H9 (cell line): ENCODE data around the gene CEP63. TPM values are rescaled to one million over a fixed set of nuclear protein-coding genes. Genes with fewer than 3 reads are reported as not detected.

Experiments
- DNase-seq: peaks from one replicate; pipeline ENCODE4 v3.0.0-alpha.2; 2017
- H2AFZ ChIP-seq: one replicate; pipeline ENCODE4 v1.6.1; 2013; ENCODE audit warnings: mild to moderate bottlenecking, low read length, control low read depth, moderate library complexity
- H2AK5ac ChIP-seq: 2 replicates; pipeline ENCODE4 v1.6.1; 2013; ENCODE audit warnings: low read length, control low read depth, mixed read lengths; ENCODE audit not compliant: insufficient read length
- H2BK120ac ChIP-seq: one replicate; pipeline ENCODE4 v1.6.1; 2013; ENCODE audit warnings: low read depth, mild to moderate bottlenecking, low read length, control low read depth, inconsistent platforms; ENCODE audit not compliant: poor library complexity, severe bottlenecking
- H2BK12ac ChIP-seq: 2 replicates; pipeline ENCODE4 v1.6.1; 2013; ENCODE audit warnings: low read length, control low read depth, mixed read lengths, low read depth; ENCODE audit not compliant: insufficient read length
- H2BK15ac ChIP-seq: 2 replicates; pipeline ENCODE4 v1.6.1; 2013; ENCODE audit warnings: low read depth, low read length, control low read depth
- H2BK20ac ChIP-seq: one replicate; pipeline ENCODE4 v1.6.1; 2013; ENCODE audit warnings: low read depth, mild to moderate bottlenecking, low read length, control low read depth, inconsistent platforms; ENCODE audit not compliant: poor library complexity, severe bottlenecking
- H2BK5ac ChIP-seq: 2 replicates; pipeline ENCODE4 v1.6.1; 2013; ENCODE audit warnings: low read length, control low read depth, mixed read lengths; ENCODE audit not compliant: insufficient read length
- H3K14ac ChIP-seq: 2 replicates; pipeline ENCODE4 v1.6.1; 2013; ENCODE audit warnings: low read length, control low read depth; ENCODE audit not compliant: insufficient read depth
- H3K18ac ChIP-seq: 2 replicates; pipeline ENCODE4 v1.6.1; 2013; ENCODE audit warnings: low read depth, mild to moderate bottlenecking, mixed read lengths, low read length, control low read depth; ENCODE audit not compliant: insufficient read length
- H3K23ac ChIP-seq: 2 replicates; pipeline ENCODE4 v1.6.1; 2013; ENCODE audit warnings: low read length, control low read depth, mixed read lengths, low read depth; ENCODE audit not compliant: insufficient read length
- H3K23me2 ChIP-seq: 2 replicates; pipeline ENCODE4 v1.6.1; 2013; ENCODE audit warnings: low read depth, mild to moderate bottlenecking, mixed read lengths, low read length, control low read depth; ENCODE audit not compliant: insufficient read length, poor library complexity, severe bottlenecking
- H3K27ac ChIP-seq: 2 replicates; pipeline ENCODE4 v1.5.1; 2013; ENCODE audit warnings: low read length, control low read depth, mixed read lengths, low read depth; ENCODE audit not compliant: insufficient read length
- H3K27me3 ChIP-seq: 2 replicates; pipeline ENCODE4 v1.6.1; 2013; ENCODE audit warnings: low read length, control low read depth, inconsistent platforms; ENCODE audit not compliant: insufficient read depth
- H3K4ac ChIP-seq: 2 replicates; pipeline ENCODE4 v1.6.1; 2013; ENCODE audit warnings: low read depth, mild to moderate bottlenecking, control low read depth, inconsistent platforms, low read length, moderate library complexity
- H3K4me1 ChIP-seq: 2 replicates; pipeline ENCODE4 v1.6.1; 2013; ENCODE audit warnings: low read length, control low read depth, inconsistent platforms; ENCODE audit not compliant: insufficient read depth
- H3K4me2 ChIP-seq: 2 replicates; pipeline ENCODE4 v1.6.1; 2013; ENCODE audit warnings: low read length, control low read depth, mixed read lengths; ENCODE audit not compliant: insufficient read length, insufficient read depth
- H3K56ac ChIP-seq: 2 replicates; pipeline ENCODE4 v1.6.1; 2013; ENCODE audit warnings: low read depth, mild to moderate bottlenecking, mixed read lengths, low read length, control low read depth; ENCODE audit not compliant: insufficient read length
- H3K79me1 ChIP-seq: 2 replicates; pipeline ENCODE4 v1.6.1; 2013; ENCODE audit warnings: low read depth, mild to moderate bottlenecking, moderate library complexity, low read length, control low read depth, inconsistent platforms; ENCODE audit not compliant: insufficient read depth, poor library complexity, severe bottlenecking
- H3K79me2 ChIP-seq: 2 replicates; pipeline ENCODE4 v1.6.1; 2013; ENCODE audit warnings: low read length, control low read depth, inconsistent platforms; ENCODE audit not compliant: insufficient read depth
- H3K9ac ChIP-seq: 2 replicates; pipeline ENCODE4 v1.6.1; 2013; ENCODE audit warnings: low read length, control low read depth, mixed read lengths; ENCODE audit not compliant: insufficient read length; ENCODE audit errors: extremely low read depth
- H3K9me3 ChIP-seq: one replicate; pipeline ENCODE4 v1.6.1; 2013; ENCODE audit warnings: low read depth, low read length, inconsistent platforms; ENCODE audit not compliant: control insufficient read depth
- H3T11ph ChIP-seq: one replicate; pipeline ENCODE4 v1.6.1; 2013; ENCODE audit warnings: mild to moderate bottlenecking, low read length, control low read depth, inconsistent platforms
- H4K20me1 ChIP-seq: one replicate; pipeline ENCODE4 v1.6.1; 2013; ENCODE audit not compliant: control insufficient read depth, insufficient read length, insufficient read depth
- H4K5ac ChIP-seq: 2 replicates; pipeline ENCODE4 v1.6.1; 2013; ENCODE audit warnings: low read depth, mild to moderate bottlenecking, mixed read lengths, low read length, control low read depth; ENCODE audit not compliant: insufficient read length
- H4K8ac ChIP-seq: replicated peaks from 2 replicates; pipeline ENCODE4 v1.6.1; 2013; ENCODE audit warnings: low read length, control low read depth, mixed read lengths, low read depth; ENCODE audit not compliant: insufficient read length
- H4K91ac ChIP-seq: 2 replicates; pipeline ENCODE4 v1.6.1; 2013; ENCODE audit warnings: low read depth, mild to moderate bottlenecking, moderate library complexity, mixed read lengths, low read length, control low read depth; ENCODE audit not compliant: insufficient read length
- H3K27ac Mint-ChIP-seq, 3 experiments: 2 replicates in 2 of 3; 3 replicates in 1 of 3; pipeline ENCODE4 v1.8.0; 2020 to 2021; ENCODE audit warnings: mixed read lengths in 3 of 3, mild to moderate bottlenecking in 1 of 3, moderate library complexity in 1 of 3
- H3K27me3 Mint-ChIP-seq: 2 replicates; pipeline ENCODE4 v1.8.0; 2021; ENCODE audit warnings: low read depth, mild to moderate bottlenecking, moderate library complexity, mixed read lengths
- H3K36me3 Mint-ChIP-seq, 3 experiments: 2 replicates in 2 of 3; 3 replicates in 1 of 3; pipeline ENCODE4 v1.8.0; 2020 to 2021; ENCODE audit warnings: low read depth in 3 of 3, mixed read lengths in 3 of 3; ENCODE audit not compliant: insufficient read depth in 1 of 3
- H3K4me1 Mint-ChIP-seq, 2 experiments: 2 replicates each; pipeline ENCODE4 v1.8.0; 2020; ENCODE audit warnings: mixed read lengths in 2 of 2
- H3K4me3 Mint-ChIP-seq, 2 experiments: 2 replicates in 1 of 2; 3 replicates in 1 of 2; pipeline ENCODE4 v1.8.0; 2020 to 2021; ENCODE audit warnings: mild to moderate bottlenecking in 2 of 2, mixed read lengths in 2 of 2, moderate library complexity in 1 of 2
- H3K9me3 Mint-ChIP-seq, 2 experiments: 2 replicates in 1 of 2; 3 replicates in 1 of 2; pipeline ENCODE4 v1.8.0; 2020; ENCODE audit warnings: mild to moderate bottlenecking in 2 of 2, mixed read lengths in 2 of 2, moderate library complexity in 1 of 2
- total RNA-seq: library from RNA; stranded (reverse); gene quantifications from 2 replicates; pipeline ENCODE4 v1.2.1, GENCODE V29; 2021
- TF ChIP-seq, protein P1 (sequence below): fragments of 200-600 bp; sonication (generic); conservative IDR thresholded peaks from 3 replicates; pipeline ENCODE4 v1.8.0; 2021; ENCODE audit warnings: antibody characterized with exemption, mild to moderate bottlenecking

The CEP63 gene
- total RNA-seq, 1 experiment from 2014 or later: 16.2 TPM

DNA sequence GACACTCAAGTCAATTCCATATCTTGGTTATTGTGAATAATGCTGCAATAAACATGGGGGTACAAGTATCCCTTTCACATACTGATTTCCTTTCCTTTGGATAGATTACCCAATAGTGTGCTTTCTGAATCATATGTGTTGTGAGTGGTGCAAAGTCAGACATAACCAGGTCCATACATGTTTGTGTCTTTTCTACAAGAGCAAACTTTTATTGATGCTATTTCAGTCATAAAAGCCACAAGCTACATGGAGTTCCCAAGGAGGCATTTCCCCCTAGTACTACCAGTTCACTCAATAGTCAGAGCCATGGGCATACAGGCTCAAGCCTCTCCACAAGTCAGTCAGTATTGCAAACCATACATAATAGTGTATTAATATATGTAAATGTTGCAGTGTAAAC lies 10.1 kb downstream of the CEP63 start:
- Histone ChIP-seq H2BK120ac (no peak overlapping the region), H3K9ac (no peak overlapping the region), H3K23me2 (no peaks in the 10 kb centered on the region), H3K79me2 (no peaks in the 10 kb centered on the region; the same call in 1 of the 2 replicates), H3K27ac (no peak overlapping the region), H3K4ac (no peak overlapping the region), H4K91ac (no peak overlapping the region), H4K5ac (no peak overlapping the region), H4K20me1 (no peaks in the 10 kb centered on the region), H2BK20ac (no peak overlapping the region), H3T11ph (no peak overlapping the region), H3K4me1 (no peaks in the 10 kb centered on the region), H3K56ac (no peak overlapping the region), H4K8ac (no peak overlapping the region), H3K79me1 (no peaks in the 10 kb centered on the region), H3K14ac (no peak overlapping the region), H3K9me3 (no peaks in the 10 kb centered on the region), H3K4me2 (no peak overlapping the region), H2AFZ (no peak overlapping the region), H2BK5ac (no peak overlapping the region), H2BK12ac (no peak overlapping the region), H3K23ac (no peak overlapping the region), H3K27me3 (no peaks in the 10 kb centered on the region), H2BK15ac (no peak overlapping the region), H2AK5ac (no peak overlapping the region), H3K18ac (no peak overlapping the region)
- Mint-ChIP-seq H3K4me3 (no peak overlapping the region), H3K27me3 (no peaks in the 10 kb centered on the region), H3K9me3 (no peaks in the 10 kb centered on the region), H3K36me3 (peaks cover 6 to 29% (median 26%) of the 10 kb centered on the region in 3 experiments; a peak in 6 of 7 replicates), H3K4me1 (peaks cover 11 to 13% of the 10 kb centered on the region in 2 experiments), H3K27ac (no peak overlapping the region)
- DNase-seq: no peak
- TF ChIP-seq, protein P1, sequence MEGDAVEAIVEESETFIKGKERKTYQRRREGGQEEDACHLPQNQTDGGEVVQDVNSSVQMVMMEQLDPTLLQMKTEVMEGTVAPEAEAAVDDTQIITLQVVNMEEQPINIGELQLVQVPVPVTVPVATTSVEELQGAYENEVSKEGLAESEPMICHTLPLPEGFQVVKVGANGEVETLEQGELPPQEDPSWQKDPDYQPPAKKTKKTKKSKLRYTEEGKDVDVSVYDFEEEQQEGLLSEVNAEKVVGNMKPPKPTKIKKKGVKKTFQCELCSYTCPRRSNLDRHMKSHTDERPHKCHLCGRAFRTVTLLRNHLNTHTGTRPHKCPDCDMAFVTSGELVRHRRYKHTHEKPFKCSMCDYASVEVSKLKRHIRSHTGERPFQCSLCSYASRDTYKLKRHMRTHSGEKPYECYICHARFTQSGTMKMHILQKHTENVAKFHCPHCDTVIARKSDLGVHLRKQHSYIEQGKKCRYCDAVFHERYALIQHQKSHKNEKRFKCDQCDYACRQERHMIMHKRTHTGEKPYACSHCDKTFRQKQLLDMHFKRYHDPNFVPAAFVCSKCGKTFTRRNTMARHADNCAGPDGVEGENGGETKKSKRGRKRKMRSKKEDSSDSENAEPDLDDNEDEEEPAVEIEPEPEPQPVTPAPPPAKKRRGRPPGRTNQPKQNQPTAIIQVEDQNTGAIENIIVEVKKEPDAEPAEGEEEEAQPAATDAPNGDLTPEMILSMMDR: no peak
